Measurements from ENCODE around the gene IL6ST.

The IL6ST gene

GRCh38 chr5:55918087-55919035, 76.4 kb downstream of the IL6ST start:
- no peak for DNase-seq

GRCh38 chr5:55917402-55918086, 77.2 kb downstream of the IL6ST start:
- DNase-seq: no peak

- no peak for DNase-seq
These were observed 77.8 kb downstream of the IL6ST start for GRCh38 chr5:55916986-55917385.

GRCh38 chr5:55915783-55916182, 79.0 kb downstream of the IL6ST start:
- no peak for DNase-seq

GRCh38 chr5:55914971-55915370, 79.8 kb downstream of the IL6ST start:
- no peak for DNase-seq

- no peak for DNase-seq
These were observed 81.0 kb downstream of the IL6ST start for GRCh38 chr5:55913466-55914413.

GRCh38 chr5:55911784-55912653, 82.7 kb downstream of the IL6ST start:
- DNase-seq: no peak

GRCh38 chr5:55908804-55909203, 86.0 kb downstream of the IL6ST start:
- DNase-seq: no peak

- DNase-seq: no peak
These were observed 86.8 kb downstream of the IL6ST start for GRCh38 chr5:55907927-55908326.

- no peak for DNase-seq
These were observed 89.5 kb downstream of the IL6ST start for GRCh38 chr5:55905251-55905650.

- DNase-seq: no peak
These were observed 90.6 kb downstream of the IL6ST start for GRCh38 chr5:55904152-55904551.

GRCh38 chr5:55903121-55903701, 91.6 kb downstream of the IL6ST start:
- no peak for DNase-seq

GRCh38 chr5:55902696-55903095, 92.1 kb downstream of the IL6ST start:
- DNase-seq: no peak

- DNase-seq: no peak
These were observed 94.0 kb downstream of the IL6ST start for GRCh38 chr5:55900776-55901175.

GRCh38 chr5:55900068-55900467, 94.7 kb downstream of the IL6ST start:
- no peak for DNase-seq

GRCh38 chr5:55899344-55899743, 95.4 kb downstream of the IL6ST start:
- DNase-seq: no peak

GRCh38 chr5:55897905-55898304, 96.9 kb downstream of the IL6ST start:
- no peak for DNase-seq

GRCh38 chr5:55897206-55897894, 97.4 kb downstream of the IL6ST start:
- DNase-seq: no peak

GRCh38 chr5:55896663-55897062, 98.1 kb downstream of the IL6ST start:
- DNase-seq: no peak

- DNase-seq: no peak
These were observed 98.5 kb downstream of the IL6ST start for GRCh38 chr5:55896238-55896637.

- no peak for DNase-seq
These were observed 99.4 kb downstream of the IL6ST start for GRCh38 chr5:55895346-55895745.

Measured in NCI-H526 (cell line).